Stimulated activated CD4-positive, alpha-beta T cell treated with anti-CD3 and anti-CD28 coated beads, TNF-alpha, amount 100 ng/mL, for 1 hour (primary cell): Measurements from ENCODE around the gene ESF1.

Experiments
- DNase-seq, 3 donors: peaks; one replicate each; pipeline ENCODE4 v3.0.0-alpha.2; 2020; ENCODE audit warnings: low read depth in 3 of 3, low spot score in 1 of 3

Gene ESF1, protein sequence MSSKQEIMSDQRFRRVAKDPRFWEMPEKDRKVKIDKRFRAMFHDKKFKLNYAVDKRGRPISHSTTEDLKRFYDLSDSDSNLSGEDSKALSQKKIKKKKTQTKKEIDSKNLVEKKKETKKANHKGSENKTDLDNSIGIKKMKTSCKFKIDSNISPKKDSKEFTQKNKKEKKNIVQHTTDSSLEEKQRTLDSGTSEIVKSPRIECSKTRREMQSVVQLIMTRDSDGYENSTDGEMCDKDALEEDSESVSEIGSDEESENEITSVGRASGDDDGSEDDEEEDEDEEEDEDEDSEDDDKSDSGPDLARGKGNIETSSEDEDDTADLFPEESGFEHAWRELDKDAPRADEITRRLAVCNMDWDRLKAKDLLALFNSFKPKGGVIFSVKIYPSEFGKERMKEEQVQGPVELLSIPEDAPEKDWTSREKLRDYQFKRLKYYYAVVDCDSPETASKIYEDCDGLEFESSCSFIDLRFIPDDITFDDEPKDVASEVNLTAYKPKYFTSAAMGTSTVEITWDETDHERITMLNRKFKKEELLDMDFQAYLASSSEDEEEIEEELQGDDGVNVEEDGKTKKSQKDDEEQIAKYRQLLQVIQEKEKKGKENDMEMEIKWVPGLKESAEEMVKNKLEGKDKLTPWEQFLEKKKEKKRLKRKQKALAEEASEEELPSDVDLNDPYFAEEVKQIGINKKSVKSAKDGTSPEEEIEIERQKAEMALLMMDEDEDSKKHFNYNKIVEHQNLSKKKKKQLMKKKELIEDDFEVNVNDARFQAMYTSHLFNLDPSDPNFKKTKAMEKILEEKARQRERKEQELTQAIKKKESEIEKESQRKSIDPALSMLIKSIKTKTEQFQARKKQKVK

DNA sequence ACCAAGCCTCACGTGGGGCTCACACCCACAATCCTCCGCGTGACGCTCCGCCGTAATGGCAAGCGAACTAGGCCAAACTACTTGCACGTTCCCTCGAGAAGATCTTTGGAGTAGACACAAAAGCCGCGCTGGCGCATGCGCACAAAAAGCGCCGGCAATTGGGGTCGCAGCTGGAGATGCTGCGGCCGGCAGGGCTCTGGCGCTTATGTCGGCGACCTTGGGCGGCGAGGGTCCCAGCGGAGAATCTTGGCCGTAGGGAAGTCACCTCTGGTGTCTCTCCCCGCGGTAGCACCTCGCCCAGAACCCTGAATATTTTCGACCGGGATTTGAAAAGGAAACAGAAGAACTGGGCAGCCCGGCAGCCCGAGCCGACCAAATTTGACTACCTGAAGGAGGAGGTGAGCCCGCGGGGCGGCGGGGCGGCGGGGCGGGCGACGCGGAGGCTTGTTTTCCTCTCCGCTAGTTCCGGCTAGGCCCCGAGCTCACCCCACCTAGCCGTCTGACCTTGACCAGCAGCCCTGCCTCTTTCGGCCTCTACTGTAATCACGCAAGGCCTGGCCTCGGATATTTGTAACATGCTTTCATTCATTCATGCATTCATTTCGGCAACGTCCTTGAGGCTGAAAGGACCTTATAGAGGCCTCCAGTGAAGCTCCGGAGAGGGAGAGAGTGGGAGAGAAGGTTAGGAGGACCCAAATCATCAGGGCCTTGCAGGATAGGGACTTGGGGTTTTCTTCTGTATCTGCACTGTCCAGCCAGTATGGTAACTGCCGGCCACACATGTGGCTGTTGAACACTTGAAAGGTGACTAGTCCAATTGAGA is at the start of gene ESF1, which contains the start of gene NDUFAF5:
TSS of gene ESF1 (minus strand) at position 27 of the 823 bp plus-strand sequence. CDS start 1,779 bp downstream, outside the sequence.
TSS of gene NDUFAF5 (plus strand) at position 136 of the 823 bp plus-strand sequence. CDS start at position 177, 41 bp downstream.
- DNase-seq, result peak; percentile 76 to 80 (median 79)

DNA sequence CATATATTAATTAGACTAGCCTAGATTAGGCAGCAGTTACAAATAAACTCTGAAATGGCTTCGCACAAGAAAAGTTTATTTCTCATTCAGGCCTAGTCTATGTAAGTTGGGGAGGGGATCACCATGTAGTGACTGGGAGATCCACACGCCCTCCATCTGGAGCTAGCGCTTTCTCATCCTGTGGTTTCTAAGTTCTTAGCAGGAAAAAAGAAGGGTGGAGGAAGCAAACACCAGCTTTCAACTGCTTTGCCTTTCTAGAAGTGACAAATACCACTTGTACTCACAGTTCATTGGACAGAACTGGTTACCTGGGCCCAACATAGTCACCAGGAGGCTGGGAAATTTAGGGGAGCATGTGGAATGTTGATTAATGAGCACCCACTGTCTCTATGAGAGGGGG is 46.8 kb upstream of the ESF1 start:
- no peak for DNase-seq

DNA sequence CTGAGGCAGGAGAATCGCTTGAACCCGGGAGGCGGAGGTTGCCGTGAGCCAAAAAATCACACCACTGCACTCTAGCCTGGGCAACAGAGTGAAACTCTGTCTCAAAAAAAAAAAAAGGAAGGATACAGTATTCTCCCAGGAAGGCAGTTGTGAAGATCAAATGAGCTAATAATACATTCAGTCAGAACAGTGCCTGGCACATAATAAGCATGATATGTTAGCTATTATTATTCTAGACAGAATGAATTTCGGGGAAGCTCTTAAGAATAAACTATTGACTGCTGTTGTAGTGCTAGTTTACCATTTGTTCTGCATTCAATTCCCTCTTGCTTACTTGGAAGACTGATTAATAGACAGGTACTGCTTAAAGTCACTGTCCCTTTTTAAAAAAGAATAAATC is 40.7 kb upstream of the ESF1 start:
- DNase-seq, result no peak

DNA sequence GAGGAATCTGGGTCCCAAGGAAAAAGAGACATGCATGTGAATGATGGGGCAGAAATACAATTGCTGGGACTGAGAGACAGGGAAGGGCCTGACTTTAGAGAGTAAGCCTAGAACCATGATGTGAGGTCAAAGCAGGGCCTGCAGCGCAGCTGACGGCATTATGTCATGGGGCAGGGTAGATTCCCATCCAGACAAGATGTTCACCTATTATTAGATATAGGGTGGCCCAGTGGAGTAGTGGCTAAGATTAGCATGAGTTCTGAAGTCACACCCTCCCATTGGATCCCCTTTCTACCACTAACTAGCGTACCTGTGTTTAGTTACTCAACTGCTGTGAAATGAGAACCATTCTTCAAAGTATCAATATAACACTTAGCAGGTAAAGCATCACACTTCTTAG is 39.7 kb upstream of the ESF1 start:
- no peak for DNase-seq

DNA sequence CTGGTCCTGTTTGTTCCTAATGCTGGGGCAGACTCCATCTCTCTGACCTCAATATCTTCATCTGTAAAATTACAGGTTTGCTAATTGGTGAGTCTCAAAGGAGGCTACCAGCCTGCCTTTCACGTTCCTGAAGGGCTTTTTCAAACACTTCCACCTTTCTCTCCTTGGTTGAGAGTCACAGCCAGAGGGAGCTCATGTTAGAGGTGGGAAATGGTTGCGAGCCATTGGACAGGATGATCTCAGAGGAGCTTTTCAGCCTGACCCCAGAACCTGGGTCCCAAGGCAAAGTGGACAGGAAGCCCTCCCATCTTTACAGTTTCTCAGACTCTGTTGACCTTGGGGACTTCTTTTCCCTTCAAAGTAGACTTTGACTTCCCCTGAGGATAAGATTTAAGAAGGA is 37.7 kb upstream of the ESF1 start:
- no peak for DNase-seq

DNA sequence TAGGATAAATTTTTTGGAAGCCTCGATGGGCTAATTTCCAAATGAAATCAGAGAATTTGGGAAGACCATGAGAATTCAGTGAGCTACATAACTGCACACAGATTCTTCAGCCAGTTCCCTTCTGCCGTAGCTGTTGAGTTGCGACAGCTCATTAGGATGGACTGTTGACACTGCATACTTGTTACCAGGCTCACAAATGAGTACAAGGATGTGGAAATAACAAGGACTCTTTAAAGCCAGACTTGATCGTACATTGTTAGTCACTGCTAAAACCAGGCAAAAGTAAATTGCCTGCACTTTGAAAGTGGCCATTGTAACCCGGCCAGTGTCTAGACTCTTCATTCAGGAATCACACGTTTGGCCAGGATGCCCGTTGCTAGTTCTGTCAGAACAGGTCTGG is 37.2 kb upstream of the ESF1 start:
- no peak for DNase-seq

DNA sequence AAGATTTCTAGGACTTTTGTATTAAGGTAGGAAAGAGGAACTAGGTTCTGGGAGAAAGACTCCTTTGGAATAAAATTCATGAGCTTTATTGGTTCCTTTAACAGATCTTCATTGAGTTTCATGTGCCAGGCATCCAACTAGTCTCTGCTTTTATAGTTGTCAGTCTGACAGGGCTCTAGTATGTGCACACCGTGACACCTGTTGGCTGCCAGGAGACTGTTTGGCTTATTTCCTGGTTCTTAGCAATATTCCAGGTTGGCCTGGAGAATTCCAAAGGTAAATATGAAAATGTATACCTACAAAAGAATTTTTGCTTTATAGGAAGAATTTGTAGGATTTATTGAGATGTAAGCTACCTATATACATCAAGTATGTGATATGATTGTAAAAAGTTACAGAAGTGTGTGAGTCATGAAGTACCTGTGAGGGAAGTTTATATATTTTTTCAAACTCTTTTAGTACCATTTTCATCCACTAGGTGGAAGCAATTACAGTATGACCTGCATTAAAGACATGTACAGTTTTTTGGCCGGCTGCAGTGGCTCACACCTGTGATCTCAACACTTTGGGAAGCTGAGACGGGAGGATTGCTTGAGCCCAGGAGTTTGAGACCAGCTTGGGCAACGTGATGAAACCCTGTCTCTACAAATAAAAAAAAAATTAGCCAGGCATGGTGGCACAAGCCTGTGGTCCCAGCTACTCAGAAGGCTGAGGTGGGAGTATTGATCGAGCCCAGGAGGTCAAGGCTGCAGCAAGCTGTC is 35.3 kb upstream of the ESF1 start:
- DNase-seq, result no peak

DNA sequence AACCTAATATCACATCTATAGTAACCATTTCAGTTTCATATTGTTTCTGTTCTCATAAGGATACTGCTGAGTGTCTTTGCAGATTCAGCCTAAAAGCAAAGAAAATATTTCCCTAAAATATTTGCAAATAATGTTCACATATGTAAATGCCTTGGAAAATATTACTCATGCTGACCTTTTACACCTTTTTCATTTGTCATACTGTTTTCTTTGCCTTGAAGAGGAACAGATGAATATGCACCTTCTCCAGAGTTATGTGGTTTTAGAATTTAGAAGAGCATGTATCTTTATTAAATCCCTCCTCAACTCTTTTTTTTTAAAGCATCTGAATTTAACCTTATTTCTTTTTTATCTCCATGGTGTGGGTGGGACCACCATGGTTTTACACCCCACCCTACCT is 32.6 kb upstream of the ESF1 start:
- no peak for DNase-seq

DNA sequence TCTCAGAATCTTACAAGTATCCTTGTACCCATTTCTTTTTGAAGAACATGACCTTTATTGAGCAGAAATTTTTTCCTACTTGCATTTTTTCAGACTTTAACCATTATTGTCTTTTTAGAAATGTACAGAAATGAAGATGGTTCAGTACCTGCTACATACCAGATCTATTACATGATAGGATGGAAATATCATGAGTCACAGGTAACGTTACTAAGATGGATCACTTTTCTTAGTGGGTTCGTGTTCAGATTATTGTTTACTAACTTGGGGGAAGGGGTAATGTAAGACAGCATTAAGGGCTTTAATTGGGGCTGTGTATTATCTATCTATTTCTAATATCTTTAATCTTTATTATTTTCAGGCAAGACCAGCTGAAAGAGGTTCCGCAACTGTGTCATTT is 32.0 kb upstream of the ESF1 start:
- DNase-seq, result no peak

DNA sequence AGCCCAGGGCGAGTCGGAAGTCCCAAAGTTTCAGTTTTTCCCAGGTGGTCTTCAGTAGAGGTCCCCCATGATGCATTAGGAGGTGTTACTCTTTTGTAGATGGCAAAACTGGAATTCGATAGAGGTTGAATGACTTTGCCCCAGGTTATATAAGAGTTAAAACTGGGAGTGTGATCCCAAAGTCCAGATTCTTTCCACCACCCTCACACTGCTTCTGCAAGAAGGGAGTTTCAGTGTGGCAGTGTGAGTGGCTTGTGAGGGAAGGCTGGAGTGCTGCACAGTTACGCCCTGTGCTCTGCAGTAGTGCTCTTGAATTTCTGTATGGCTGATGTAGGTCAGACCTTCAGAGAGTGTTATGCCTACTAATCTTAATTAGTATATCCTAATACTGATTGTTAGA is 30.0 kb upstream of the ESF1 start:
- DNase-seq, result no peak

DNA sequence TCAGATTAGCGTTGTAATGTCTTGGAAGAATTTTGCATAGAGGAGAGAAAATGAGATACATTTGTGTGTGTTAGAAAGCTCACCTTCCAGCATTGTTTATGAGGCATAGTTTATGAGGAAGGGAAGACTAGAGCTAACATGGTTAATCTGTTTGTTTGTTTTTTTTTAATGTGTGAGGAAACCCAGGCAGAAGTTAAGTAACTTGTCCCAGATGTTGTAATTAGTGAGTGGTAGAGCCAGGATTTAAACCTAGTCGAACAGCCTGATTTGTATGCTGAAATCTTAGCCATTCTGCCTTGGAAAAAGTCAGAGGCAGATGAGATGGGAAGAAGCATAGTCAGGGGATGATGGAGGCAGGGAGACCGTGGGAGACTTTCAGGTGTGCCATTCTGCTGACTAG is 29.2 kb upstream of the ESF1 start:
- DNase-seq, result no peak

DNA sequence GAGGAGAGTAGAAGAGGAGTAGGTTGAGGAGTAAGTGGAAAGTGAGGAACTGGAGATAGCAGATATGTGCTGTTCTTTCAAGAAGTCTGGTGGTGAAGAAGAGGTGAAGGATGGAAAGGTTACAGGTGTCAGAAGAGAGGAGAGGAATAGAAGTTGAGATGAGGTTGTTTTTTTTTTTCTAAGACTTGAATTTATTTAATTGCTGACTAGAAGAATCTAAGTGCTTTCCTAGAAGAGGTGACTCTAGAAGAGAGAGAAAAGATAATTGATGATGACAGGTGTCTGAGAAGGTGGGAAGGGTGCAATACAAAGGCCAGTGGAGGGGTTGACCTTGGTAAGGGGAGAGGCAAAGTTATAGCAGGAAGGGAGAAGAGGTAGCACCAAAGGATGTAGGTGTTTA is 25.7 kb upstream of the ESF1 start:
- DNase-seq, result no peak

DNA sequence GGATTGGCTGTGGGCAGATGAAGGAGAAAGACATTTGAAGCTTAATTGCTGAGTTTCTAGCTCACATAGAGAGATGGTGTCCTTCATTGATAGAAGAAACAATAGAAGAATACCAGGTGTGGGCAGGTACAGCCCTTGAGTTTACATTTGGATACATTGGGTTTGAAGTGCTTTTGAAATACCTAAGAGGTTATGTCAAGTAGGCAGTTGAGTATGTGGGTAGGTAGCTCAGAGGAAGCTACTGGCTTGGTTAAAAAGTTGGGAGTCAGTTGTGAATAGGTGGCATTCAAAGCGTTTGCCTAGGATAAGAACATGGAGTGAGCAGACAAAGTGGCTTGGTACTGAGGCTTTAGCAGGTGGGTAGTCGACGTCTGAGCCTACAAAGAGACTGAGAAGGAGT is 25.1 kb upstream of the ESF1 start:
- DNase-seq, result no peak

DNA sequence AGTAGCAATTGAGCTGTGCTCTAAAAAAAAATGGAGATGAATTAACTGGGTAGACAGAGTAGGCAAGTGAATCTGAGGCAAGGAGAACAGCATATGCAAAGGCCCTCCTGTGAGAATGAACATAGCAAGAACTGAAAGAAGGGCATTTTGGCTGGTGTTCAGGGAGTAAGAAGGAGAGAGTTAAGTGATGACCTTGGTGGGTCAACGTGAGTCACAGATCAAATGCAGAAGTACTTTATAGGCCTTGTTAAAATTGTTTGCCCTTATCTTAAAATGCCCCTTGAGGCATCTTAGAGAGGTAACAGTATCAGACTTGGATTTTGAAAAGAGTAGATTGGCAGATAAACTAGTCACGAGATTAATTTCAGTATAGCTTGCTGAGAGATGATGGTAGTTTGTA is 24.7 kb upstream of the ESF1 start:
- no peak for DNase-seq

DNA sequence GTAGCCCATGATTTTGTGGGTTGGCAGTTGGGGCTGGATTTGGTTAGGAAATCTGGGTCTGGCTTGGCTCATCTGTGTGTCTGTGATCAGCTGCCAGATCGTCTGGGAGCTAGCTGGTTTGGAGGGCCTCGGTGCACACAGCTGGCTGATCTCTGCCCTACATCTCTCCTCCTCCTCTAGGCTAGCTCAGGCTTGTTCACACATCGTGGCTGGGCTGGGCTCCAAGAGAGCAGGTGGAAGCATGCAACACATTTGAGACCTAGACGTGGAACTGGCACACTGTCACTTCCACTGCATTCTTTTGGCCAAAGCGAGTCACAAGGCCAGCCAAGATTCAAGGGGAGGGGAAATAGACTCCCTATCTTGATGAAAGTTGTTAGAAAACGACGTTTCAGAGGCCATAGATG is 16.0 kb upstream of the ESF1 start:
- DNase-seq, result no peak

DNA sequence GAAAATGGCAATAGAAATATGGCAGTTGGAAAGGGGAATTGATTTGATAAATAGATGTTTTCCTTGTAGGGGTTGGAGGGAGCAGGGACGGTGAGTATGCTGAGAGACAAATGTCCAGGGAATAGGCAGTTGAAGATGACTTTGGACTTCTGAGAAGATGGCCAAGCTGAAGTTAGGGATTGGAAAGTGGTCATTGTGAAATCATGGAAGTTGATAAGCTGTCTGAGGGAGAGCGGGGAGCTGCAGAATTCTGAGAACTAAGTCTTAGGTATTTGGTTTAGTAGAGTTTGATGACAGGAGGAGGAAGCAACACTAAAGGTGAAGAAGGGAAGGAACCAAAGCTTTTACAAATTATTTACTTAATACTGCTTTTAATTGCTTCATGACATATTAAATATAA is 15.3 kb upstream of the ESF1 start:
- no peak for DNase-seq

DNA sequence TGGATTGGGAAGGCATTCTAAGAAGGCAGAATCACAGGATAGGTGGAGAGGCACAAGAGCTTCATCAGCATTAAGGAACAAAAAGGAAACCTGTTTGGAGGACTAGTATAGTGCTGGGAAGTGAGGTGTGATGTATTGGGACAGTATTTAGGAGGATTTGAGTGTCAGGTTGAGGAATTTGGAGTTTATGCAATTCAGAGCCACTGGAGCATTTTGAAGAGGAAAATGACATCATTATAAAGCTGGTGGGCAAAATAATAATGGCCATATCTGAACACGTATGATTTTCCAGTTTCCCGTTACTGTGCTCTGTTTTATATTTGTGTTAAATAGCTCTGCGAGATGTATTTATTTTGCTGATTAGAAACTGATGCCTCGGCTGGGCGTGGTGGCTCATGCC is 14.3 kb upstream of the ESF1 start:
- no peak for DNase-seq

DNA sequence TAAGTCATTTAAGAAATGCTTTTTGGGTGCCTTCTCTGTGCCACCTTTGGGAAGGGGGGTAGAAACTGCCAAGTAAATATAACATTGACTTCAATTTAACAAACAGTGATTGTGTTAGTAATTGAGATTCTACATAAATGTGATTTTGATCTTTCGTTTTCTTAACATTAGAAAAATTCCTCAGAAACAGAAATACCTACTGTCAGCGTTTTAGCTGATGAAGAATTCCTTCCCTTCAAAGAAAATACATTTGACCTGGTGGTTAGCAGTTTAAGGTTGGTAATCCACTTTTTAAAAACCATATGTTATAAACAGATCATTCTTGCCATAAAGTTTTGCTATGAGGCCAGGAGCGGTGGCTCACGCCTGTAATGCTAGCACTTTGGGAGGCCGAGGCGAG is 9.9 kb upstream of the ESF1 start:
- DNase-seq, result no peak

DNA sequence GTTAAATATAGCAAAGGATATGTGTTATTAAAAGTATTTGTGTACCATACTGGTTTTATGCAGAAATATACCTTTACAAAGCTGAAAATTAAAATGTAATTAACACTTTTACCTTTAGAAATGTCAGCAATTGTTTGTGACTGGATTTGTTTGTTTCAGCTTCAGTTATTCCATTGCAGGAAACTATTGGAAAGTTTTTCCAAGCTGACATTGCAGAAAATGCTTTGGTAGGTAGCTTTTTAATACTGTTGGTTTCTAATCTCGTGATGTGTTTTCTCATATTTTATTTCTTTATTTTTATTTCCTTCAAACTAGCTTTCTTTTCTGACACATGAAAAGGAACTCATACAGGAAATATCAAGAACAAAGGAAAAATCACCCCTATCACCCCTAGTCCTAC is 8.3 kb upstream of the ESF1 start:
- no peak for DNase-seq

DNA sequence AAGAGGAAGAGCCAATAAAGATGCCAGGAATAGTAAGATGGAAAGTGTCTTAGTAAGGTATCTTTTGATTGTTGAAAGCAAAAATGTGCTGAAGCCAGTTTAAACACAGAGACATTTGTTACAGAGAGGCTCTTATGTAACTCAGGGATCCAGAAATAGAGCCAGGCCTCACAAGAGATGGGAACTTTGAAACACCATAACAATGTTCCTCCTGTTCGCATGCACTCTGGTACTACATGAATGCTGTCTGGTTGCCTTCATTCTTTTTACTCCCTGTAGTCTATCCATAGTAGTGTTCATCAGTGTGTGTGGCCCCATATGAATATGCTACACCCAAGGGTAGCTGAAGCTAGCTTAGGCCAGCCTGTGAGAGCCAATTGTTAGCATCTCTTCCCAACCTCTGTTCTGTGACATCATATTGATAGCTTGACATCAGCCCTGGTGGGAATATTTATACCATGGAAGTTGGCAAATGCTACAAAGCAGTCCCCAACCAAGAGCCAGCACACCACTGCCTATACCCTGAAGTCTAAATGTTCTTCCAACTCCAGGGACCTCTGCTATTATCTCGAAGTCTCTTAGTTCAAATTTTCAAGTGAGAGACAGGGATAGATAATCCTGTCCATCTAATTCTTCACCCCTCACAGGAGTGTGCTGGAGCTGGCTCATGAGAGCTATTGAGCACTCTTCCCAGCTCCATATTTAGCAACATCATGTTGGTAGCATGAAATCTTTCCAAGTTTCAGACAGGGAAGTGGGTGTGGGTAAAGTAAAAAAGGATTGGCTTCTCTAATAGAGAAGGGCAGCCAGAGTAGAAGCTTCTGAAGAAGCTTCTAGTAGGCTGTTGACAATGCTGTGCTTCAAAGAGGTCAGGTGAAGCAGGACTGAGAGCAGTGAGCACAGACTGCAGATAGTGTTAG is 7.1 kb upstream of the ESF1 start:
- no peak for DNase-seq
